ENCODE measurements around the gene THOP1.

The THOP1 gene

DNA sequence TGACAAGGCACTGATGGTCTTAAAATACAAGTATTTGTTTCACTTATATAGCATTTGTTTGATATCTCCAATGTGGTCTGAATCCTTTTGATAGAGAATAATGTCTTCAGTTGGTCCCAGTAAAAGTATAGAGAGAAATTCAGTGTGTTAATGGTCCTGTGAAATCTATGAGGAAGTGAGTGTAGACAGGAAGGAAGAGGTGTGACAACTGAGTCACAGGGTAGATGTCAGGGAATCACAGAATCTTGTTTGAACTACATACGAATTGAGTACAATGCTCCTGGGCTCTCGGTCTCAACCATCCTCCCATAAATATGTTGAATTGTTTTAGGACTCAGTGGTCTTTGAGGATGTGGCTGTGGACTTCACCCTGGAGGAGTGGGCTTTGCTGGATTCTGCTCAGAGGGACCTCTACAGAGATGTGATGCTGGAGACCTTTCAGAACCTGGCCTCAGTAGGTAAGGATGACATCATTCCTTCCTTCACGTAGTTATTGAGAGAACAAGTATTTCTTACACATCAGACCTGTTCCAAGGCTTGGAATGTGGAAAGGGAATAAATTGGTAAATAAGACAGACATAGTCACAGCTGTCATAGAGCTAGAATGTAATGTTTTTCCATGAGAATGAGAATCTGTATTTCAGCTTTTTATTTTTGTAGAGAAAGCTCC, 65.1 kb downstream of the THOP1 start:
- in situ Hi-C loops (cut with MboI; ENCODE audit: low sequenced_read_pairs): no loop called here

DNA sequence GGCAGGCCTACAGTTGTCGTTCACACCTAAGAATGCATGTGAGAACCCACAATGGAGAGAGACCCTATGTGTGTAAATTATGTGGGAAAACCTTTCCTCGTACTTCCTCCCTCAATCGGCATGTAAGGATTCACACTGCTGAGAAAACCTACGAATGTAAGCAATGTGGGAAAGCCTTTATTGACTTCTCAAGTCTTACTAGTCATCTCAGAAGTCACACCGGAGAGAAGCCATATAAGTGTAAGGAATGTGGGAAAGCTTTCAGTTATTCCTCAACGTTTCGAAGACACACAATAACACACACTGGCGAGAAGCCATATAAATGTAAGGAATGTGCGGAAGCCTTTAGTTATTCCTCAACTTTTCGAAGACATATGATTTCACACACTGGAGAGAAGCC, 67.3 kb downstream of the THOP1 start:
- in situ Hi-C loops (cut with MboI; ENCODE audit: low sequenced_read_pairs): no loop called here

DNA sequence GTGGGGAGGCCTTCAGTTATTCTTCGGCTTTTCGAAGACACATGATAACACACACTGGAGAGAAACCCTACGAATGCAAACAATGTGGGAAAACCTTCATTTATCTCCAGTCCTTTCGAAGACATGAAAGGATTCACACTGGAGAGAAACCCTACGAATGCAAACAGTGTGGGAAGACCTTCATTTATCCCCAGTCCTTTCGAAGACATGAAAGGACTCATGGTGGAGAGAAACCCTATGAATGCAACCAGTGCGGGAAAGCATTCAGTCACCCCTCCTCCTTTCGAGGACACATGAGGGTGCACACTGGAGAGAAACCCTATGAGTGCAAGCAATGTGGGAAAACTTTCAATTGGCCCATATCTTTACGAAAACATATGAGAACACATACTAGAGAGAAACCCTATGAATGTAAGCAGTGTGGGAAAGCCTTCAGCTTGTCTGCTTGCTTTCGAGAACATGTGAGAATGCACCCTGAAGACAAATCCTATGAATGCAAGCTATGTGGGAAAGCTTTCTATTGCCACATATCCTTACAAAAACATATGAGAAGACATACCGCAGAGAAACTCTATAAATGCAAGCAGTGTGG, 67.8 kb downstream of the THOP1 start:
- in situ Hi-C loops (cut with MboI; ENCODE audit: low sequenced_read_pairs): no loop called here

DNA sequence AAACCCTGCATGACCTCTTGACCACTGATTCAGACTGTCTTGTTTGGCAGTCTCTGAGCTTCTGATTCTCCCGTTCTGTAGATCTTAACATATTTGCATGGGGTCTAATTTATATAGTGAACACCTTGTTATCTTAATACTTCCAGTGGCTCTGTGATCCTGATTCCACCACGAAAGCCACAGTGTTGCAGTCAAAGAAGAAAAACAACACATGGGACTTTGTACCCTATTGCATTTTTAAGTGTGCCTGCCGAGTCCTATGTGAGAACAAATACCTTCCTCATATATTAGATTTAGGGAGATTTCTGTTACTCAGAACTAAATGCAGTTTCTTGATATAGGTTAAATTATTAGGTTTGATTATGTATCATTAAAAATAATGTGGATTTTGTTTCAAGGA, 69.5 kb downstream of the THOP1 start:
- in situ Hi-C loops (cut with MboI; ENCODE audit: low sequenced_read_pairs): no loop called here

DNA sequence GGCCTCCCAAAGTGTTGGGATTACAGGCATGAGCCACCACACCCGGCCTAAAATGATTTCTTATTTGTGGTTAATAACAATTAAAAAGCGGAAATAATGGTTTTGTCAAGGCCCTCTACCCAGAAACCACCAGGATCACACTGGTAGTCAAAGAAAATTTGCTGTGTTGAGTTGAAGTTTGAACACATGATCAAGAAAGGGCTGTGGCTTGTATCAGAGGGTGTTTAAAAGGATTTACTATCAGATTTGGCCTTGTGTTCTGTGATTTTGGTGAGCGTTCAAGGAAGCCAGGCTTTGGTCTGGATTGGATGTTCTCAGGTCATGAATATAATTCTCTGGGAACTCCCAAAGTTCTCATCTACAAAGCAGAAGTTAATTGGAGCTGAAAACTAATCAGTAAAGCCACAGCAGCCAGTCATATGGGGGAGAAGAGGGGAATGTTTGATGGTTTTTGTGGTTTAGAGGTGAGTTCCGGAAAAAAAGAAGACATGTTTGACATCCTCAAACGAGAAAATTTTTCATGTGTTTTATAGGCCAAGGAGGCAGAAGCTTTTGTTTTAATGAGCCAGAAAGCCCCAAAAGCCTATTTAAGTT, 71.3 kb downstream of the THOP1 start:
- in situ Hi-C loops (cut with MboI; ENCODE audit: low sequenced_read_pairs): no loop called here

DNA sequence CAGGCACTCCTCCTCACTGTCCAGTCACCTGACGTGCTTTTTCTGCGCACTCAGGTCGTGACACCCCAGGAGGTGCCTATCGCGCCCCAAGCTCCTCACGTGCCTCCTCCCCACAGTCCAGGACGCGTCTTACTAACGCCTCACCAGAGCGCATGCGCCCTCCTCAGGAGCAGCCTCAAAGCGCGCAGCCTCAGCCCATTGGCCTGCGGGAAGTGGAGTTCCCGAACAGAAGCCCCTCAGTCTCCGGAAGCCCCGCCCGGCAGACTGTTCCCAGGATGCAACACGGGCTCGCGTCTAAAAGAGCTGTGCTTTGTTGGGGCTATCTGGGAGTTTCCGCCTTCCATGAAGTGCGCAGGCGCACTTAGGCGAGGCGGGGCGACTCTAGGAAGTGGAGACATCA, 73.6 kb downstream of the THOP1 start:
- in situ Hi-C loops (cut with MboI; ENCODE audit: low sequenced_read_pairs): no loop called here

DNA sequence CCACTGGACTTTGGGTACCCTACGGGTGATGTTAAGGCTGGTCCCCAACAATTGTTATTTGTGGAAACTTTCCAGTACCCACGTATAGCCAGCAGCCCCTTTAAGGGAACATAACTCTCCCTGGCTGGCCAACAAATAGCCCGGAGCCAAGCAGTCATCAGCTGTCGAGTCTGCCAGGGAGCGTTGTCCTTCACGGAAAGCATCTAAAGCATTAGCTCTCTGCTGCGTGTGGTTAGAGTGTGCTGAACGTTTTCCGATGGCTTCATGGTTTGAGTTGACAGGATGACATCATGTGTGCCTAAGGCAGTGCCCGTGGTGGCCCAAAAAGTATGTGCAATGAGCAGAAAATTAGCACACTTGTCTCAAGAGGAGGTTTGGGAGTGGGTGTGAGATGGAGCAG, 78.5 kb downstream of the THOP1 start:
- in situ Hi-C loops (cut with MboI; ENCODE audit: low sequenced_read_pairs): no loop called here
